Brain pericyte (primary cell): ENCODE data around the gene SPG11.
A peak's percentile ranks its signal among the peaks of the same experiment; 100 is the strongest.
"Not testable (repeated sequence)": the region's sequence is repeated elsewhere in the genome, so short reads cannot be mapped to it uniquely, and the experiment has no call there.

Experiments
- DNase-seq: peaks from one replicate; pipeline ENCODE4 v3.0.0-alpha.2; 2012; ENCODE audit warnings: low read depth, low spot score

The SPG11 gene

DNA sequence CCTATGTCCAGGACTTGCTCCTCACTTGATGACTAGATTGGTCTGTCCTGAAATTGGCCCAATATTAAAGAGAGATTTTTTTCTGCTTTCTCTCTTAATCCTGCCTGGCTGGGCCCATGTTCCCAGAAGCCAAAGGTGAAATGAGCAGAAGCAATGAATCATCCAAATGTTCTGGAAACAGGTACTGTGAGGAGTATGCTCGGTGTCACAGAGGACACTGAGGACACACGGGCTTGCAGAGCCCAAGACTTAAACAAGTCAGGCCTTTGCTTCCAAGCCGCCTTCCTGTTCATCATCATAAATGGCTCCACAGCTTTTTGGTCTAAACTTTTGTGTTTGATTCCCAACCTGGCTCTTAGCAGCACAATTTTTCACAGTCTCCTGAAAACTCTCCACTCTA lies 95.1 kb downstream of the SPG11 start:
- no peak for DNase-seq

DNA sequence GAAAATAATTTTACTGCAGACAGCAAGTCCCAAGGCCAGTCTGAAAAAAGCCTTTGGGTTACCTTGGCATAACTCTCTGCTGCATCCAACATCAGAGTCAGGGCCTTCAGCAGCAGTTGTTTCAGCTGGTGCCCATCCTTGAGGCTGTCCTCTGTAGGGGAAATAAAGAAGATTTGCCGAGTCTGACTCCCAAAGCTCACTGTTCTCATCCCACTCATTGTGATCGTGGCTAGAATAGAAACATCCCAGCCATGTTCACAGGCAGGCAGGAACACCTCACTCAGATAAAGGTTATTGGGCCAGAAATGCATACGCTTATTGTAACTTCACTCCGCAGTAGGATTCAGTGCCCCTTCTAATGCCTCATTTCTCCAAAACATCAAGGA lies 97.3 kb downstream of the SPG11 start:
- DNase-seq = no peak

DNA sequence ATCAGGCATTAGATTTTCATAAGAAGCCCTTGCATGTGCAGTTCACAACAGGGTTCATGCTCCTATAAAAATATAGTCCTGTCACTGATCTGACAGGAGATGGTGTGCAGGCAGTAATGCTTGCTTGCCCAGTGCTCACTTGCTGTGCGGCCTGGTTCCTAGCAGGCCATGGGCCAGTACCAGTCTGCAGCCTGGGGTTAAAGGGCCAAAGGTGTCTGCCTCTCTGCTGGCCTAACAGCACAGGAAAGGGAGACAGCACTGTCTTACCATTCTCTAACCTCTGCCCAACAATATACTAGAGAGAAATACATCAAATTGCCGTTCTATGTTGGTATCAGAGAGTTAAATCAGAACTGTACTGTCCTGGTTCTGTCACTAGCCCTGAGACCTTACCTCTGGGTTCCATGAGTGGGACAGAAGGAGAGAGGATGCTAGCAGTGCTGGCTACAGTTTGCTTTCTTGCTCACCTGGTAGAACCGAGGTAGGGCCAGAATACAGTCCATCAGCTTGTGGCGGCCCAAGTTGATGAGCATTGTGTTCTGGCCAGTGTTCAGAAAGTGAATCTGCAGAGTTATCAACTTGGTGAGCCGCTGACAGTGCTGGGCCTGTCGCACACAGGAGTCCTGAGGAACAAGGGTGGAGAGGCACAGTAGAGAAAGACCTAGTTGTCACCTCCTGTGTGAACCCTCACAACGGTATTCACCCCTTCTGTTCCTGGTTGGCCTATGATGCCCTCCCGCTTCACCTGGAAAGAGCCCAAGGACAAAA lies 97.9 kb downstream of the SPG11 start:
- DNase-seq = no peak

DNA sequence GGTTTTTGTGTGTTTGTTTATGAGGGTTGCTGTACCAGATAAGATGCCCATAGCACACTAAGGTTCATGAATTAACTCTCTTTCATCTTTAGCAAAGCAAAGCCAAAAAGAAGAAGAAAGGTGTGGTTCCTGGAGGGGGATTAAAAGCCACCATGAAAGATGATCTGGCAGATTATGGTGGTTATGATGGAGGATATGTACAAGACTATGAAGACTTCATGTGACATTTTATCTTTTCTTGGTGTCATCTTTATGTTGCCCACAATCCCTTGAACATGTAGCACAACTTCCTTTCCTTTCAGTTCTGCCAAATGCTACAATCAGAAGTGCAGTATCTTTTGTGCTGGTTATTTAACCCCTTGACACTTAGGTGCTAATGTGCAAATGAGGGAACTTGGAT lies 102.5 kb downstream of the SPG11 start:
- not testable (repeated sequence) for DNase-seq

DNA sequence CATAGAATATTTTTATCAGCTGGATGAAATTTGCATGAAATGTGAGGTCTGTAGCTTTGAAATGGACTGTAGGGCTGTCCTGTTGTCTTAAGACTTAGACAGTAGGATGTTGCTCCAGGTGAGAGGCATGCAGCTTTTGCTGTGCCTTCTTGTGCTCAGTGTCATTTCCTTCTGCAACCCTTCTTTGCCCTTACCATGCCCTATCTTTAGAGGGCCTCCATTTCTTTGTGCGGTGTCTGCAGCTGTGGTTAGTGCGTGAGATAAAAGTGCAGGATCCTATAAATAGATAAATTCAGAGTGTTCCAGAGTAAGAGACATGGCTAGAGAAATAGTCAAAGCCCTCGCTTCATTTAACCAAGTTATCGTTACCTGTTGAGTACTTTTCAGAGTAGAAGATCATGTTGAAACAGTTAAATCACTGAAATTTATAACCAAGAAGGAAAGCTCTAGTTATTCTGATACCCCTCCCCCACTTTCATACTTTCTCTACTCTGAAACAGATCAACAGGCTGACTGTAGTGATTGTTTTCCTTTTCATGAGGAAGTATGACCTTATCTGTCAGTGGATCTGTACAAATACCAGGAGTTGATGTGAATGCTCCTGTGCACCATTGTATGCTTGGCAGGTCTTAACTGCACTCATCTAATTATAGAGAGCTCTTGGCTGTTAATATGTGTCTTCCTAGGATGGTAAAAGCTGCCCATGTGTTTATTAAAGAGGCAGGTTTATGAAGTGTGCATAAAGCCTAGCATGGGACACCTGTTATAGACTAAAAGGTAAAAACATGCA lies 108.3 kb downstream of the SPG11 start:
- DNase-seq = no peak

DNA sequence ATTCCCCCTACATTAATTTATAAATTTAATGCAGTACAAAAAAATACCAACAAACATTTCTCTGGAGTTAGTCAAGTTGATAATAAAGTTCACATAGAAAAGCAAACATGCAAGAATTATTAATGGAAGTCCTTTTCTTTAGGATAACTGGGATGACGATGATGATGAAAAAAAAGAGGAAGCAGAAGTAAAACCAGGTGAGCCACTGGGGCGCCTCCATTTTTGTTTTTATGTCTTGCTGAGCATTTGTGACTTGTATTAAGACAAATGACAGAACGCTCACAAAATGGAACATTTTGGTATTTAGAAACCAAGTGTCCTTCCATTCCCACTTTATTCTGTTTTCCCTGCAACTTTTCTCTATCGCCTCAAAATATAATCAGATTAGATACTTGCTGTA lies 112.7 kb downstream of the SPG11 start:
- no peak for DNase-seq

DNA sequence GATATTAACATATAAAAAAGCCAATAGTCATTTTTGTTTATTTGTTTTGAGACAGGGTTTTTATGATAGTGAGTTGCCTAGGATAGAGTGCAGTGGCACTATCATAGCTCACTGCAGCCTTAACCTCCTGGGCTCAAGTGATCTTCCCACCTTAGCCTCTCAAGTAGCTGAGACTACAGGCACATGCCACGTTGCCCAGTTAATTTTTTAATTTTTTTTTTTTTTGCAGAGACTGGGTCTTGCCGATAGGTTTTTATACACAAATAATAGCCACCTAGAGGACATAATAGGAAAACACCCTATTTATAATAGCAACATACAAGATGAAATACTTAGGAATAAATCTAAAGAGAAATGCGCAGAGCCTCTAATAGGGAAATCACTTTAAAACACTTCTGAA lies 113.2 kb downstream of the SPG11 start:
- DNase-seq = no peak

DNA sequence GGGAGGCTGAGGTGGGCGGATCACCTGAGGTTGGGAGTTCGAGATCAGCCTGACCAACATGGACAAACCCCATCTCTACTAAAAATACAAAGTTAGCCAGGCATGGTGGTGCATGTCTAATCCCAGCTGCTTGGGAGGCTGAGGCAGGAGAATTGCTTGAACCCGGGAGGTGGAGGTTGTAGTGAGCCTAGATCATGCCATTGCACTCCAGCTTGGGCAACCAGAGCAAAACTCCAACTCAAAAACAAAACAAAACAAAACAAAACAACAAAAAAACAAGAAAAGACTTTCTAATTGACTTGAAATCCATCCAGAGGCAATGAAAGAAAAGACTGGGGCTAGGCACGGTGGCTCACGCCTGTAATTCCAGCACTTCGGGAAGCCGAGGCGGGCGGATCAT lies 114.3 kb downstream of the SPG11 start:
- not testable (repeated sequence) for DNase-seq

DNA sequence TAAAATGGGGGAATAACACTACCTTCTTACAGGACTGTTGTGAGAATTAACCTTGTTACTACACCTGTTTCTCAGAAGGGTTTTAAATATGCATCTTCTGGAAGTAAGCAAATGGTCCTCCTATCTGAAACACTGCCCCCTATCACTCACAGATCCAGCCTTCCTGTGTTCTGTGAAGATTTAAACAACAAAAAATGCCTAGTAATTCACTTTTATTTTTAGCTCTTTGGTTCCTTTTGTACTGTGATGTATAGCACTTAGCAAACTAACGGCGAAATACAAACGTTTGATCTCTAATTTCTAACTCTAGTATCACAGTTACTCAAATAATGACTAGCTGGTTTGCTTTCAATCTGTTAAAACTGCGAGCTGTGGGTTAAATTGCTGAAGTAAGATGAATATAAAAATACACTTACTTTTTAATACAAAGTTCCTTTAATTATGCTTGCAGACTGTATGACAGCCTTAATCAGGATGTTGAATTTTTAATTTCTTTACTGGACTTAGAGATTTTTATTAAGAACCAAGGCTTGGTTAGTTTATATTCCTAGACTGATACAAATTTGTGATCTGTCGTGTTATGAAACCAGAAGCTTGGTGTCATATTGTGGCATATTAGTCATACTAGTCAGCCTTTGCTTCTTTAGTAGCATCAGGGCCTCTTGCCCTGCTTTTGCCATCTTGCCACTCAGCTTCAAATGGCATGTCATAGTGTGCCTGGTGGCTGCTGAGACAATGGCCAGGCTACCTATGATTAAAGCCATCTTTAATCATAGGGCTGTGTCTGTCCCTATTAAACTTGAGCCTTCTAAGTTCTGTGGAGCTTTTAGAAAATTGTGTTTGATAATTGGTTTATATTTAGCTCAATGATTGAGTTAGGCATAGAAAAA lies 117.3 kb downstream of the SPG11 start:
- no peak for DNase-seq

DNA sequence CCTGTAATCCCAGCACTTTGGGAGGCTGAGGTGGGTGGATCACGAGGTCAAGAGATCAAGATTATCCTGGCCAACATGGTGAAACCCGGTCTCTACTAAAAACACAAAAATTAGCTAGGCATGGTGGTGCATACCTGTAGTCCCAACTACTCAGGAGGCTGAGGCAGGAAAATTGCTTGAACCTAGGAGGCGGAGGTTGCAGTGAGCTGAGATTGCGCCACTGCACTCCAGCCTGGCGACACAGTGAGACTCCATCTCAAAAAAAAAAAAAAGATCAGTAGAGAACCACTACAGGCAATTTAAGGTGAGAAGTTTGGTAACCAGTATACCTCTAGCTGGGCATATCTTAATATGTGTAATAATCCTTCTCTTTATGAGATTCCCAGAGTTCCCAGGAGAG lies 118.7 kb downstream of the SPG11 start:
- DNase-seq = not testable (repeated sequence)

DNA sequence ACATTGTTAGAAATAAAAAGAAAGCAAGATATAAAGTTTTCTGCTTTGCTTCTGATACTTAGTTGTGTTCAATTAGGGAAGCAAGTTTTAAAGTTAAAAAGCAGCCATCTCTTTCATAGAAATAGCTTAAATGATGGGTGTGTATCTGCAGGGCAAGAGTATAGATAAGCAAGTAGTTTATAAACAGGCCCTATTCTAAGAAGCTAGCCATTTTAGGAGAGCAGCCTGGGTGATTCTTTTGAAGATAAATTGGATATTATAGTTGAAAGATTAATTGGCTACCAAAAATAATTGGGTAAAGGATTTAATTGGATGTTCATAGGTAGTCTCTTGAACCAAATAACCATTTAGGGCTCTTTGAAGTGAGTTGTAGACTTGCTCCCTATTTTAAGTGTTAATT lies 120.9 kb downstream of the SPG11 start:
- no peak for DNase-seq

DNA sequence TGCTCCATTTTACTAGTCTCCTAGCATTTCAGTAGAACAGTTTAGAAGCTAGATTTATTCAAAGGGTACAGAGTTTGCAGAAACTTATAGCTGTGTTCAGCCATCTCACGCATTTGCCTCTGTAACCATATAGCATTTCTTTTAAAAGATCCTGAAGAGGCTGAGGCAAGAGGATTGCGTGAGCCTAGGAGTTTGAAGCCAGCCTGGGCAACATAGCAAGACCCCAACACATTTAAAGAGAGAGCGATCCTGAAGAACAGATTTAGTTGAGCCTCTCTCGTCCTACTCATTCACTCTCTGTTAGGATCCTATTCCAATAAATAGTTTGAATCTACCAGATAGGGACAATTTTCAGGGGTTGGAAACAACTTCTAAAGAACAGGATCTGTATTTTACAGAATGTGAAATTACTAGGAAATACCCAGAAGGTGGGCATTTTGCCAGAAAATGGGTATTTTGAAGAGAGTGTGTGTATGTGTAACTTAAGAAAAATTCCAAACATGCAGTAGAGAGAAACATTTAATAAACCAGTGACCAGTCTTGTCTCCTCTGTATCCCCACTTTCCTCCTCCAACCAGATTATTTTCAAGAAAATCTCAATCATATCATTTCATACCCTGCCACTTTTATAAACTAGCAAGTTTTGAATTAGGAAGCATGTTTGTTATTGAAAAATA lies 122.0 kb downstream of the SPG11 start:
- DNase-seq = no peak

DNA sequence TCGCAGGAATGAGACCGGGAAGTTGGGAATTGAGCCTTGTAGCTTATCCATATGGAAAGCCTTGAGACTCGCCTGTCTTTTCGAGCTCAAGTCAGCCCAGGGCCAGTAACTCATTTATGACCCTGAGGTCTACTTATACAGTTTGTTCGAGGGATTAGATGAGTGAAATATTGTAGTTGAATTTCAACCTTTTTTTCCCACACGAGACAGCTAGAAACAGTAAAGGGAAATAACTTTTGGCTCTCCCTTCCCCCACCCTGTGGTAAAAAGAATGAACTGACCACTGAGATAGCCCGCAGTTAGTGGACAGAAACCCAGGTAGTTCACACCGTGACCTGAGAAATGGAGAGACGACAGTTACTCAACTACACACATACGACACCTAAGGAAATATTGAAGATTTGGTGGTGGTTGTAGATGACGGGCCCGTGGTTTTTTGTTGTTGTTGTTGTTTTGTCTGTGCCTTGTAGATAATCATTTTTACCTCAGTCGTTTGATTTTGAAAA lies 125.7 kb downstream of the SPG11 start:
- DNase-seq = no peak

DNA sequence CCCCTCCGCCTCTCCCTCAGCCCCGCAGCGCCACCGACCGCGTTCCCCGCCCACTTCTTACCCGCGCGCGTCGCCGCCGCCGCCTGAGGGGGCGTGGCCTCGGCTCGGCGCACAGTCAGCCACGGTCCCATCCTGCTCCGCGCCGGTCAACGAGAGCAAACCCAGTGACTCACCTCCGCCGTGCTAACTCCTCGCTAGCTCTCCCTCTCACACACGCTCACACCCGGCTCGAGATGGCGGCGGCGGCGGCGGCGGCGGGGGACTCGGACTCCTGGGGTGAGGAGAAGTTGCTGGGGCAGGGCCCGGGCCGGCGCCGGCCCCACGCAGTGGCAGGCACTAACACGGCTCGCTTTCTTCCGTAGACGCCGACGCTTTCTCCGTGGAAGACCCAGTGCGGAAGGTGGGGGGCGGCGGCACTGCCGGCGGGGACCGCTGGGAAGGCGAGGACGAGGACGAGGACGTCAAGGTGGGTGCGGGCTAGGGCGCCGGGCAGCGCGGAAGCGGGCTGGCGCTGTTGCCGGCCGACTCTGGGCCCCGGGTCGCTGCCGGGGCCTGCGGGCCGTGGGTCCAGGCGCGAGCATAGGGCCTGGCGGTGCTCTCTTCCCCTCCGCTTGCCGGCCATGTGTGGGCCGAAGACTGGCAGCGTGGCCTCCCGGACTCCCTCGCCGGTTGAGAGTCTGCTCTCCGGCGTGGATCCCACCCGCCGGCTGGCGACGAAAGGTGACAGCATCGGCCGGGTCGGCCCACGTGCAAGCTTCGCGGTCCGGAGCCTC lies 126.3 kb downstream of the SPG11 start, which contains the start of gene EIF3J:
EIF3J (plus strand) TSS at position 186 of the 773 bp plus-strand sequence; CDS start at position 234, 48 bp downstream.
- DNase-seq = peak; percentile 94

DNA sequence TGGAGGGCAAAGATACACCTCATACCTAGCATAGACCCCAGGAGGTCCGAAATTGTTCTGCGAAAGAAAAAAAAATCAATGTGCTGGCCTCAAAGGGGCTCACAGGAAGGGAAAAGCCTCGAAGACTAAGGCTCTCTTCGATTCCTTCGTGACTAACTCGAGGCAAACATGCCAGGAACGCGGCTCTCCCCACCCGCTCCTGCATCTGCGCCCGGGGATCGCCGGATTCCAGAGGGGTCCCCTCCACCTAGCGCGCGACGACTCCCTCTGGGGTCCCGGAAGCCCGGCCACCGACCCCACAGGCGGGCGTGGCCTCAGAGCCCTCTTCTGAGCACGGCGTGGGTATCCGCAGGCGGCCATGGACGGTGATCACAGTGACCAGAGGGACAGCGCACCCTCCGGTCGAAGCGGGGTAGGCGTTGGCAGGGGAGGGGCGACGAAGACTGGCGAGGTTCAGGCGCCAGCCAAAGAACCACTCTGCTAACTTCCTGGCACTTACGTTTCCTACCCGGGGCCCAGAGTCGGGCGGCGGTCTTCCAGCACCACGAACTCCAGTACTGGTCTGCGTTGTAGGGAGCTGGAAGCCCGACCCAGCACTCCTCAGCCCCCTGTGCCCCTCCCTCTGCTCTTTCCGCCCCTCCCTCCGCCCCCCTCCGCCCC lies 127.0 kb downstream of the SPG11 start:
- DNase-seq = peak; percentile 62

DNA sequence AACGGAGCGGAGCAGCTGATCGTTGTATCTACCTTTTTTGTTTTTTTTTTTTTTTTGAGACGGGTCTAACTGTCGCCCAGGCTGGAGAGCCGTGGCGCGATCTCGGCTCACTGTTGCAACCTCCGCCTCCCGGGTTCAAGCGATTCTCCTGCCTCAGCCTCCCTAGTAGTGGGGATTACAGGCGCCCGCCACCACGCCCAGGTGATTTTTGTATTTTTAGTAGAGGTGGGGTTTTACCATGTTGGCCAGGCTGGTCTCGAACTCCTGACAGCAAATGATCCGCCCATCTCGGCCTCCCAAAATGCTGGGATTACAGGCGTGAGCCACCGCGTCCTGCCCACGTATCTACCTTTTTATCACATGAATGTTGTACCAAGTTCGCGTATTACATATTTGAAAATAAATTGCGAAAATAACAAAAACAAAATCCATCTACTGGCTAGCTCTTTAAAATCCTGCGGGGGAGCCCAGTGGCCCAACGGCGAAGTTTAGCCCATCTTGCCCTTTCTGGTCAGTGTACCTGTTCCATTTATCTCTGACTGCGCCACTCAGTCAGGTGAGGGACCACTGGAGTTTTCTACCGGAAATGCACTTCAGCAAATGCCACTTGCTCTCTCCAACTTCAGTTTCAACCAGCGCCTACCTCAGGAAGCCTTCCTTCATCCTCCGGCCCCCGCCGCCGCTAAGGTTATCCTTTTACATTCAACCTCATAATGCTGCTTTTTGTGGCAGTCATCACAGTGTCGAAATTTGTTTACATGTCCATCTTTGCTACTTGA lies 127.8 kb downstream of the SPG11 start:
- DNase-seq = no peak

DNA sequence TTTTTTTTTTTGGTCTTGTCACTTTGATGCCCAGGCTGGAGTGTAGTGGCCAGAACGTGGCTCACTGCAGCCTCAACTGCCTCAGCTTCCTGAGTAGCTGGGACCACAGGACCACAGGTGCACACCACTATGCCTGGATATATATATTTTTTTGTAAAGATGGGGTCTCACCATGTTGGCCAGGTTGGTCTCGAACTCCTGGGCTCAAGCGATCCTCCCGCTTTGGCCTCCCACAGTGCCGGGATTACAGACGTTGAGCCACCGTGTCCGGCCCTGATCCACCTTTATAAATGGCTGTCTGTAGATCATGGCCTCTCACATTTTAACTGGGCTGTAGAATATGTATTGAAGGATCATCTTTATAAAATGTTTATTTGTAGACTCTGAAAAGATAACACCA lies 128.4 kb downstream of the SPG11 start:
- no peak for DNase-seq

DNA sequence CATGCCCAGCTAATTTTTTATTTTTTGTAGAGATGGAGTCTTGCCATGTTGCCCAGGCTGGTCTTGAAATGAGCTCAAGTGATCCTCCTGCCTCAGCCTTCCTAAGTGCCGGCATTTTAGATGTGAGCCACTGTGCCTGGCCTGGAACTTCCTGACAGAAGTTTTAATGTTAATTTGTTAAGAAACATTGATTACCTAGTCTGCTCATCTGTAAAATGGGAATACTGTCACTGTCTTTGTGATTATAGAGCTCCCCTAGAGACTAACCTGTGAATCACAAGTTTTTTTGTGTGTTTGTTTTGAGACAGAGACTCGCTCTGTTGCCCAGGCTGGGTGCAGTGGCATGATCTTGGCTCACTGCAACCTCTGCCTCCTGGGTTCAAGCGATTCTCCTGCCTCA lies 130.8 kb downstream of the SPG11 start:
- no peak for DNase-seq

DNA sequence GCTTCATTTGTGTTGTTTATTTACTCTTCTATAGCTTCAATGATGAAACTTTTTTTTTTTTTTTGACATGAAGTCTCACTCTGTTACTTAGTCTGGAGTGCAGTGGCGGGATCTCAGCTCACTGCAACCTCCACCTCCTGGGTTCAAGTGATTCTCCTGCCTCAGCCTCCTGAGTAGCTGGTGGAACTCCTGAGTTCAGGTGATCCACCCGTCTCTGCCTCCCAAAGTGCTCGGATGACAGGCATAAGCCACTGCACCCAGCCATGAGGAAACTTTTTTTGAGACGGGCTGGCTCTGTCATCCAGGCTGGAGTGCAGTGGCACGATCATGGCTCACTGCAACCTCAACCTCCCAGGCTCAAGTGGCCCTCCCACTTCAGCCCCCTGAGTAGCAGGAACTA lies 131.2 kb downstream of the SPG11 start:
- not testable (repeated sequence) for DNase-seq
